Neuronal stem cell (in vitro differentiated cells): ENCODE measurements around the gene SRCIN1.

ENCODE experiments used
- DNase-seq: peaks from one replicate; pipeline ENCODE4 v3.0.0-alpha.2; 2013; ENCODE audit warnings: low spot score
- H2AFZ ChIP-seq: one replicate; pipeline ENCODE4 v1.6.1; 2013; ENCODE audit warnings: mild to moderate bottlenecking, low read length, inconsistent platforms
- H2AK5ac ChIP-seq: 2 replicates; pipeline ENCODE4 v1.6.1; 2013; ENCODE audit warnings: low read depth, mild to moderate bottlenecking, inconsistent platforms, low read length, moderate library complexity, mixed read lengths
- H2BK120ac ChIP-seq: 2 replicates; pipeline ENCODE4 v1.6.1; 2013; ENCODE audit warnings: low read depth, mild to moderate bottlenecking, inconsistent platforms, low read length, moderate library complexity, mixed read lengths
- H2BK12ac ChIP-seq: one replicate; pipeline ENCODE4 v1.6.1; 2013; ENCODE audit warnings: low read length, inconsistent platforms
- H2BK15ac ChIP-seq: 2 replicates; pipeline ENCODE4 v1.6.1; 2013; ENCODE audit warnings: mild to moderate bottlenecking, low read length, inconsistent platforms, mixed read lengths
- H2BK5ac ChIP-seq: one replicate; pipeline ENCODE4 v1.6.1; 2013; ENCODE audit warnings: inconsistent platforms, mild to moderate bottlenecking, low read length, moderate library complexity
- H3K14ac ChIP-seq: one replicate; pipeline ENCODE4 v1.6.1; 2013; ENCODE audit warnings: low read length, inconsistent platforms
- H3K18ac ChIP-seq: 2 replicates; pipeline ENCODE4 v1.6.1; 2013; ENCODE audit warnings: low read length, inconsistent platforms
- H3K23ac ChIP-seq: 2 replicates; pipeline ENCODE4 v1.6.1; 2013; ENCODE audit warnings: low read depth, mild to moderate bottlenecking, mixed read lengths, low read length, inconsistent platforms; ENCODE audit not compliant: poor library complexity
- H3K27ac ChIP-seq: replicated peaks from 3 replicates; pipeline ENCODE4 v1.5.1; 2013; ENCODE audit warnings: low read length, inconsistent platforms
- H3K27me3 ChIP-seq, 3 experiments: 2 replicates each; pipeline ENCODE4 v1.6.1; 2013; ENCODE audit warnings: low read length in 3 of 3, mild to moderate bottlenecking in 2 of 3, inconsistent platforms in 1 of 3, low read depth in 1 of 3, mixed read lengths in 1 of 3, moderate library complexity in 1 of 3; ENCODE audit not compliant: control insufficient read depth in 3 of 3, insufficient read depth in 3 of 3
- H3K36me3 ChIP-seq, 2 donors: replicated peaks in 1 of 2; 2 replicates each; pipeline ENCODE4 v1.6.1; 2013; ENCODE audit warnings: low read length in 2 of 2; ENCODE audit not compliant: control insufficient read depth in 2 of 2, insufficient read depth in 2 of 2
- H3K4ac ChIP-seq: 2 replicates; pipeline ENCODE4 v1.6.1; 2013; ENCODE audit warnings: inconsistent platforms, mild to moderate bottlenecking, low read length, moderate library complexity
- H3K4me1 ChIP-seq, 2 donors: 1 replicate in 1 of 2; 2 replicates in 1 of 2; pipeline ENCODE4 v1.6.1; 2013; ENCODE audit warnings: low read length in 2 of 2, low read depth in 1 of 2; ENCODE audit not compliant: control insufficient read depth in 2 of 2, insufficient read depth in 1 of 2
- H3K4me2 ChIP-seq: one replicate; pipeline ENCODE4 v1.6.1; 2013; ENCODE audit warnings: mild to moderate bottlenecking, low read length, inconsistent platforms; ENCODE audit not compliant: insufficient read depth, poor library complexity, severe bottlenecking
- H3K4me3 ChIP-seq, 2 donors: 2 replicates each; pipeline ENCODE4 v1.5.1; 2013; ENCODE audit warnings: low read length in 2 of 2, mild to moderate bottlenecking in 2 of 2, inconsistent platforms in 1 of 2, moderate library complexity in 1 of 2
- H3K79me1 ChIP-seq: one replicate; pipeline ENCODE4 v1.6.1; 2013; ENCODE audit warnings: low read depth, mild to moderate bottlenecking, inconsistent platforms, low read length, moderate library complexity
- H3K9ac ChIP-seq: one replicate; pipeline ENCODE4 v1.6.1; 2013; ENCODE audit warnings: mild to moderate bottlenecking, low read depth, low read length, inconsistent platforms; ENCODE audit not compliant: poor library complexity
- H3K9me3 ChIP-seq, 2 donors: replicated peaks in 1 of 2; 2 replicates each; pipeline versions ENCODE3 to v1.6.1; 2013; ENCODE audit warnings: low read length in 2 of 2, mild to moderate bottlenecking in 2 of 2, inconsistent platforms in 1 of 2, low read depth in 1 of 2, mixed read lengths in 1 of 2, moderate library complexity in 1 of 2; ENCODE audit not compliant: control insufficient read depth in 2 of 2, insufficient read depth in 1 of 2
- H4K8ac ChIP-seq: one replicate; pipeline ENCODE4 v1.6.1; 2013; ENCODE audit warnings: low read depth, mild to moderate bottlenecking, inconsistent platforms, low read length, moderate library complexity
- H4K91ac ChIP-seq: one replicate; pipeline ENCODE4 v1.6.1; 2013; ENCODE audit warnings: low read length, low read depth, mild to moderate bottlenecking, inconsistent platforms; ENCODE audit not compliant: poor library complexity
- WGBS, 2 donors: extraction: QIAGEN DNeasy Blood & Tissue Kit; methylation state at CpG; one replicate each; pipeline ENCODE4 v1.1.7; 2013; ENCODE audit warnings: missing lambda C conversion rate in 2 of 2, mixed read lengths in 1 of 2; ENCODE audit not compliant: insufficient read length in 2 of 2, insufficient replicate concordance in 1 of 2; ENCODE audit errors: extremely low coverage in 2 of 2; 5-methylcytosine and 5-hydroxymethylcytosine counted together

Gene SRCIN1

DNA sequence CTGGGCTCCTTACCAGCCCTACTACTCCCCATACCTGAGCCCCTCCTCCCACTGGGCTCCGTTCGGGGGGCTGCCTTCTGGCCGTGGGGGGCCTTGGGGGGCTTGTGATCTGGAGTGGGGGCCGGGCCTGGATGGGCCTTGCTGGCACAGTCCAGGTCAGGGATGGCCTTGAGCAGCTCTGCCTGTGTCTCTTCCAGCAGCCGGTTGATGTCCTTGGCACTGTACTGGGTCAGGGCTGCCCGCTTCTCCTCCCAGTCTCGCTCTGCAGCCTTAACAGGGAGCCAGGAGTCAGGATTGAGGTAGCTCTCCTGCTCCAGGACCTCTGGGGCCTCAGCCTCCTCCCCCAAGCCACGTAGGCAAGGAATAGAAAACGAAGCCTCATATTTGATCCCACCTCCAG is 54.6 kb downstream of the SRCIN1 start:
- Histone ChIP-seq H3K4me3 (no peak overlapping the region), H3K27me3 (no peaks in the 10 kb centered on the region)

DNA sequence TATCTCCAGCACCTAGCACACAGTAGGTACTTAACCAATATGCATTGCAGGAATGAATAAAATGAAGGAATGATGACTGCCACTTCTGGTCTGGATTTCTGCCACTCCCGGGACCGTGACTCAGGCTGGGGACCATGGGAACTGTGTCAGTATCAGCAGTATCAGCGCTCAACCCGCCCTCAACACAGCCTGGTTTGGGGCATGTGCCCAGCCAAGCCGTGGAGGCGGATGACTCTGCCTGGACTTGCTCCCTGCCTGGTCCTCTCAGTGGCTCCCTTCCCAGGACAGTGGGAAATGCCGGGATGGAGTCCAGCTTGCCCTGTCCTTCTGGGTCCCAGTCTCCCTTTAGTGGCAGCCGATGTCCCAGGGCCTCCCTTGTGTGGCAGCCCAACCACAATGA is 55.1 kb downstream of the SRCIN1 start:
- Histone ChIP-seq H2BK5ac (no peak overlapping the region), H3K27ac (no peak overlapping the region), H3K23ac (peak overlapping the region; percentile 8), H2AFZ (no peak overlapping the region), H3K36me3 (peaks cover 14 to 16% of the 10 kb centered on the region in 2 donors), H3K27me3 (no peaks in the 10 kb centered on the region), H3K14ac (no peak overlapping the region), H3K9me3 (no peaks in the 10 kb centered on the region), H3K79me1 (no peaks in the 10 kb centered on the region), H3K4me2 (no peak overlapping the region), H2BK120ac (no peak overlapping the region), H2BK12ac (no peak overlapping the region), H3K18ac (no peak overlapping the region), H4K91ac (no peak overlapping the region), H4K8ac (no peak overlapping the region), H3K4me3 (no peak overlapping the region), H3K4me1 (no peaks in the 10 kb centered on the region), H2BK15ac (no peak overlapping the region), H3K9ac (peak overlapping the region; percentile 72), H3K4ac (no peak overlapping the region), H2AK5ac (no peak overlapping the region)
- WGBS, 2 donors = no CpG with 5 or more reads among the region's 8 CpGs
- DNase-seq = no peak

More for the DNA sequence above, 54.6 kb downstream of the SRCIN1 start:
- DNase-seq = no peak
- no peak overlapping the region for H3K27ac ChIP-seq
- no peak overlapping the region for H3K4me2 ChIP-seq
- H3K18ac ChIP-seq = no peak overlapping the region
- no peak overlapping the region for H3K4ac ChIP-seq
- no peak overlapping the region for H2AFZ ChIP-seq
- no peak overlapping the region for H3K14ac ChIP-seq
- no CpG with 5 or more reads among the region's 9 CpGs for WGBS, 2 donors
- H3K4me1 ChIP-seq = no peaks in the 10 kb centered on the region
- peak overlapping the region; percentile 72 for H3K9ac ChIP-seq
- peak overlapping the region; percentile 8 for H3K23ac ChIP-seq
- H4K8ac ChIP-seq = no peak overlapping the region
- no peak overlapping the region for H2BK12ac ChIP-seq
- no peaks in the 10 kb centered on the region for H3K79me1 ChIP-seq
- H2BK120ac ChIP-seq = no peak overlapping the region
- H2BK15ac ChIP-seq = no peak overlapping the region
- no peaks in the 10 kb centered on the region for H3K9me3 ChIP-seq
- peaks cover 15 to 16% of the 10 kb centered on the region in 2 donors for H3K36me3 ChIP-seq
- H2BK5ac ChIP-seq = no peak overlapping the region
- no peak overlapping the region for H2AK5ac ChIP-seq
- H4K91ac ChIP-seq = no peak overlapping the region

DNA sequence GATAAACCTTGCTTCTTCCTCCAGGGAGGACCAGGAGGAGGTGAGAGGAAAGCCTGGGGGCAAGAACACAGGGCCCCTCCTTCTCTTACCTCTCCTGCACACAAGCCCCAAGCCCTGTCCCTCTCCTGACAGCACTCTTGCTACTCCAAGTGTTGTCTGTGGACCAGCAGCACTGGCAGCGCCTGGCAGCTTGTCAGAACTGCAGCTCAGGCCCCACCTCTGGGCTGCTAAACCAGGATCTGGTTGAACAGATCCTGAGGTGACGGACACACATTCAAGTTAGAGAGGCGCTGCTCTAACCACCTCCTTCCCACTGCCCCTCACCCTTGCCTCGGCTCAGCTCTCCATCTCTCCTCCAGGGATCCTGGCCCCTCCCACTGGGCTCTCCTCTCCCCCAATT is 56.5 kb downstream of the SRCIN1 start:
- H3K27me3 ChIP-seq = no peaks in the 10 kb centered on the region
- H3K9me3 ChIP-seq = no peaks in the 10 kb centered on the region
- H4K8ac ChIP-seq = no peak overlapping the region
- H3K79me1 ChIP-seq = no peaks in the 10 kb centered on the region
- peaks cover 12 to 16% of the 10 kb centered on the region in 2 donors for H3K36me3 ChIP-seq
- H3K23ac ChIP-seq = no peak overlapping the region
- H3K4ac ChIP-seq = no peak overlapping the region
- H3K4me3 ChIP-seq = no peak overlapping the region
- no peak overlapping the region for H2BK15ac ChIP-seq
- WGBS, 2 donors = no CpG with 5 or more reads among the region's 4 CpGs
- no peak for DNase-seq
- H3K14ac ChIP-seq = no peak overlapping the region
- H3K9ac ChIP-seq = no peak overlapping the region
- H2BK5ac ChIP-seq = no peak overlapping the region
- H3K4me1 ChIP-seq = no peaks in the 10 kb centered on the region
- no peak overlapping the region for H3K27ac ChIP-seq
- no peak overlapping the region for H3K18ac ChIP-seq
- no peak overlapping the region for H4K91ac ChIP-seq
- no peak overlapping the region for H2BK120ac ChIP-seq
- peak overlapping the region; percentile 26 for H2AK5ac ChIP-seq
- H2AFZ ChIP-seq = no peak overlapping the region
- no peak overlapping the region for H2BK12ac ChIP-seq
- H3K4me2 ChIP-seq = no peak overlapping the region

DNA sequence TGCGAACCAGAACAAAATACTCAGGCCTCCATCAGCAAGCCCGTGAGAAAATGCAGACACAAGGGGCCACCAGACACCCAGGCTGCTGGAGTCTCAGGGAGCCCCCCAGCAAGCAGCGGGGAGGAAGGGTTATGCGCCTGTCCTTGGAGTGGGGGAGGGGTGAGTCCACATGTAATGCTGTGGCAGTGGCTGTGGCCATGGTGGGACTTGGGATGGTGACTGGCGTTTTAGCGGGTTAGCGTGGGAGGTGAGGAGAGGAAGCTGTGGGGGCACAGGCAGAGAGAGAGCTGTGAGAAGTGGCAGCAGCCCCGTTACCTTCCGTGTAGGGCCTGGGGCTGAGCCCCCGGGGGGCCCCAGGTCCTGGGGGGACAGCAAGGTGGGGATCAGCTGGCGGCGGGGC is 58.3 kb downstream of the SRCIN1 start:
- peak overlapping the region; percentile 21 for H3K18ac ChIP-seq
- H3K79me1 ChIP-seq = no peaks in the 10 kb centered on the region
- H3K9me3 ChIP-seq = no peaks in the 10 kb centered on the region
- H2BK120ac ChIP-seq = no peak overlapping the region
- no peak overlapping the region for H4K91ac ChIP-seq
- H3K27me3 ChIP-seq = no peaks in the 10 kb centered on the region
- WGBS, 2 donors = no CpG with 5 or more reads among the region's 12 CpGs
- H4K8ac ChIP-seq = no peak overlapping the region
- H3K4ac ChIP-seq = no peak overlapping the region
- no peaks in the 10 kb centered on the region for H3K4me1 ChIP-seq
- peaks cover 12 to 15% of the 10 kb centered on the region in 2 donors for H3K36me3 ChIP-seq
- no peak overlapping the region for H3K4me3 ChIP-seq
- no peak overlapping the region for H3K23ac ChIP-seq
- no peak overlapping the region for H3K9ac ChIP-seq
- H2BK12ac ChIP-seq = no peak overlapping the region
- H2AFZ ChIP-seq = no peak overlapping the region
- no peak overlapping the region for H3K4me2 ChIP-seq
- no peak for DNase-seq
- no peak overlapping the region for H2AK5ac ChIP-seq
- no peak overlapping the region for H2BK5ac ChIP-seq
- H2BK15ac ChIP-seq = no peak overlapping the region
- no peak overlapping the region for H3K27ac ChIP-seq
- no peak overlapping the region for H3K14ac ChIP-seq
